Activated T-helper 1 cell treated with anti-CD3 and anti-CD28 coated beads, Interleukin-12 subunit alpha, Interleukin-12 subunit beta, Interleukin-2, Interleukin-4 antibody, amounts not matched to agents 30 ng/mL and 10 ng/mL and 1 ng/mL, durations not matched to agents 14 hours and 24 hours and 36 hours (primary cell): ENCODE data around the gene BZW2. TPM values are rescaled to one million over a fixed set of nuclear protein-coding genes. Genes with fewer than 3 reads are reported as not detected.

Experiments
- DNase-seq: peaks from one replicate; pipeline ENCODE4 v3.0.0; 2021; ENCODE audit warnings: low spot score
- H3K27ac Mint-ChIP-seq: one replicate; pipeline ENCODE4 v1.8.0; 2021; ENCODE audit warnings: mild to moderate bottlenecking, mixed read lengths
- H3K27me3 Mint-ChIP-seq: one replicate; pipeline ENCODE4 v1.8.0; 2022; ENCODE audit warnings: mild to moderate bottlenecking, moderate library complexity, mixed read lengths; ENCODE audit not compliant: insufficient read depth
- H3K36me3 Mint-ChIP-seq: one replicate; pipeline ENCODE4 v1.8.0; 2021; ENCODE audit warnings: low read depth, mixed read lengths
- H3K4me1 Mint-ChIP-seq: one replicate; pipeline ENCODE4 v1.8.0; 2021; ENCODE audit warnings: low read depth, mixed read lengths
- H3K4me3 Mint-ChIP-seq: one replicate; pipeline ENCODE4 v1.8.0; 2021; ENCODE audit warnings: mild to moderate bottlenecking, moderate library complexity, mixed read lengths
- H3K9me3 Mint-ChIP-seq: one replicate; pipeline ENCODE4 v1.8.0; 2021; ENCODE audit warnings: mixed read lengths
- intact Hi-C: fragments of 100-400 bp; cut with micrococcal nuclease; formaldehyde crosslinking; loops from one replicate; pipeline ENCODE4 v1.15.1; 2024
- total RNA-seq: library from RNA; stranded (reverse); gene quantifications from 2 replicates; pipeline ENCODE4 v1.2.3, GENCODE V29; 2022

The BZW2 gene
- total RNA-seq, result 94.3 and 101 TPM in 2 replicates

- Mint-ChIP-seq H3K9me3 (no peaks in the 10 kb centered on the region), H3K27me3 (no peaks in the 10 kb centered on the region), H3K36me3 (peaks cover 28% of the 10 kb centered on the region), H3K4me3 (peak within 1 kb of the TSS; percentile 98), H3K27ac (peak within 1 kb of the TSS; percentile 100), H3K4me1 (peaks cover 60% of the 10 kb centered on the region)
- peak; percentile 93 for DNase-seq
- intact Hi-C loops, result loop anchor here (1.0 to 10.0 kb wide), 9 partner anchors 17 to 1295 kb away; partner anchors contain the start of genes AHR, SNX13 and TSPAN13
These were observed at the start of gene BZW2, which contains the start of gene ANKMY2 for GRCh38 chr7:16645593-16646471. TSS of gene BZW2 (plus strand) at chr7:16646181. CDS start at chr7:16665444, 19,263 bp downstream. TSS of gene ANKMY2 (minus strand) at chr7:16645754. CDS start at chr7:16645573, 181 bp downstream.

GRCh38 chr7:16598015-16598414 is 48.0 kb upstream of the BZW2 start:
- H3K27me3 Mint-ChIP-seq, result no peaks in the 10 kb centered on the region
- H3K27ac Mint-ChIP-seq, result no peak overlapping the region
- DNase-seq, result no peak
- H3K36me3 Mint-ChIP-seq, result peaks cover 4% of the 10 kb centered on the region
- no peaks in the 10 kb centered on the region for H3K9me3 Mint-ChIP-seq
- H3K4me1 Mint-ChIP-seq, result no peaks in the 10 kb centered on the region
- H3K4me3 Mint-ChIP-seq, result no peak overlapping the region
- intact Hi-C loops, result no loop called here

- H3K27ac Mint-ChIP-seq, result no peak overlapping the region
- no peak for DNase-seq
- intact Hi-C loops, result loop anchor here (10.0 kb wide), 1 partner anchor 55 kb away; no protein-coding TSS in a partner anchor
These were observed 46.1 kb upstream of the BZW2 start for GRCh38 chr7:16599860-16600259.

GRCh38 chr7:16603633-16604032 is 42.3 kb upstream of the BZW2 start:
- DNase-seq, result no peak
- Mint-ChIP-seq H3K27me3 (no peaks in the 10 kb centered on the region), H3K4me3 (no peak overlapping the region), H3K9me3 (no peaks in the 10 kb centered on the region), H3K27ac (no peak overlapping the region), H3K4me1 (no peaks in the 10 kb centered on the region), H3K36me3 (peaks cover 15% of the 10 kb centered on the region)
- intact Hi-C loops, result loop anchor here (1.0 to 10.0 kb wide), 2 partner anchors 51 to 315 kb away; no protein-coding TSS in a partner anchor

More at GRCh38 chr7:16599860-16600259, 46.1 kb upstream of the BZW2 start:
- no peaks in the 10 kb centered on the region for H3K9me3 Mint-ChIP-seq
- H3K4me1 Mint-ChIP-seq, result no peaks in the 10 kb centered on the region
- no peaks in the 10 kb centered on the region for H3K27me3 Mint-ChIP-seq
- H3K36me3 Mint-ChIP-seq, result peaks cover 9% of the 10 kb centered on the region
- no peak overlapping the region for H3K4me3 Mint-ChIP-seq

- peaks cover 16% of the 10 kb centered on the region for H3K36me3 Mint-ChIP-seq
- intact Hi-C loops, result loop anchor here (1.0 to 10.0 kb wide), 2 partner anchors 51 to 314 kb away; no protein-coding TSS in a partner anchor
These were observed 41.9 kb upstream of the BZW2 start for GRCh38 chr7:16604054-16604453.

GRCh38 chr7:16606704-16607103 is 39.3 kb upstream of the BZW2 start:
- Mint-ChIP-seq H3K27me3 (no peaks in the 10 kb centered on the region), H3K27ac (no peak overlapping the region), H3K36me3 (peaks cover 25% of the 10 kb centered on the region), H3K9me3 (no peaks in the 10 kb centered on the region), H3K4me3 (no peak overlapping the region), H3K4me1 (peaks cover 10% of the 10 kb centered on the region)
- no peak for DNase-seq
- intact Hi-C loops, result loop anchor here (10.0 kb wide), 1 partner anchor 48 kb away; no protein-coding TSS in a partner anchor

More at GRCh38 chr7:16604054-16604453, 41.9 kb upstream of the BZW2 start:
- H3K27me3 Mint-ChIP-seq, result no peaks in the 10 kb centered on the region
- no peak overlapping the region for H3K4me3 Mint-ChIP-seq
- DNase-seq, result no peak
- no peaks in the 10 kb centered on the region for H3K9me3 Mint-ChIP-seq
- no peak overlapping the region for H3K27ac Mint-ChIP-seq
- no peaks in the 10 kb centered on the region for H3K4me1 Mint-ChIP-seq

- Mint-ChIP-seq H3K27me3 (no peaks in the 10 kb centered on the region), H3K27ac (no peak overlapping the region), H3K4me1 (peaks cover 10% of the 10 kb centered on the region), H3K9me3 (no peaks in the 10 kb centered on the region), H3K4me3 (no peak overlapping the region), H3K36me3 (peaks cover 23% of the 10 kb centered on the region)
- DNase-seq, result no peak
- intact Hi-C loops, result loop anchor here (10.0 kb wide), 1 partner anchor 45 kb away; no protein-coding TSS in a partner anchor
These were observed 36.0 kb upstream of the BZW2 start for GRCh38 chr7:16609842-16610450.

- peaks cover 23% of the 10 kb centered on the region for H3K36me3 Mint-ChIP-seq
- no peak overlapping the region for H3K4me3 Mint-ChIP-seq
- H3K4me1 Mint-ChIP-seq, result peaks cover 10% of the 10 kb centered on the region
- no peak overlapping the region for H3K27ac Mint-ChIP-seq
- H3K27me3 Mint-ChIP-seq, result no peaks in the 10 kb centered on the region
- intact Hi-C loops, result no loop called here
- H3K9me3 Mint-ChIP-seq, result no peaks in the 10 kb centered on the region
- DNase-seq, result no peak
These were observed 34.3 kb upstream of the BZW2 start for GRCh38 chr7:16611711-16612110.

GRCh38 chr7:16615228-16615627 is 30.8 kb upstream of the BZW2 start:
- Mint-ChIP-seq H3K9me3 (no peaks in the 10 kb centered on the region), H3K27me3 (no peaks in the 10 kb centered on the region), H3K36me3 (peaks cover 17% of the 10 kb centered on the region), H3K4me1 (peaks cover 19% of the 10 kb centered on the region), H3K4me3 (no peak overlapping the region), H3K27ac (no peak overlapping the region)
- intact Hi-C loops, result loop anchor here (5.0 kb wide), 1 partner anchor 97 kb away; no protein-coding TSS in a partner anchor
- no peak for DNase-seq

GRCh38 chr7:16616122-16616521 is 29.9 kb upstream of the BZW2 start:
- Mint-ChIP-seq H3K27ac (no peak overlapping the region), H3K4me1 (peaks cover 18% of the 10 kb centered on the region), H3K9me3 (no peaks in the 10 kb centered on the region), H3K4me3 (no peak overlapping the region), H3K27me3 (no peaks in the 10 kb centered on the region), H3K36me3 (peaks cover 14% of the 10 kb centered on the region)
- DNase-seq, result no peak
- intact Hi-C loops, result loop anchor here (5.0 kb wide), 1 partner anchor 96 kb away; no protein-coding TSS in a partner anchor

GRCh38 chr7:16616542-16616941 is 29.4 kb upstream of the BZW2 start:
- Mint-ChIP-seq H3K36me3 (peaks cover 14% of the 10 kb centered on the region), H3K4me3 (no peak overlapping the region), H3K4me1 (peaks cover 18% of the 10 kb centered on the region), H3K27me3 (no peaks in the 10 kb centered on the region), H3K9me3 (no peaks in the 10 kb centered on the region), H3K27ac (no peak overlapping the region)
- DNase-seq, result no peak
- intact Hi-C loops, result loop anchor here (5.0 kb wide), 1 partner anchor 96 kb away; no protein-coding TSS in a partner anchor

- peaks cover 18% of the 10 kb centered on the region for H3K4me1 Mint-ChIP-seq
- no peak for DNase-seq
- intact Hi-C loops, result loop anchor here (1.0 to 10.0 kb wide), 4 partner anchors 25 to 515 kb away; partner anchors contain the start of gene ANKMY2
- peaks cover 12% of the 10 kb centered on the region for H3K36me3 Mint-ChIP-seq
- peak overlapping the region; percentile 44 for H3K4me3 Mint-ChIP-seq
- peak overlapping the region; percentile 72 for H3K27ac Mint-ChIP-seq
- H3K27me3 Mint-ChIP-seq, result no peaks in the 10 kb centered on the region
- no peaks in the 10 kb centered on the region for H3K9me3 Mint-ChIP-seq
These were observed 26.0 kb upstream of the BZW2 start for GRCh38 chr7:16619979-16620408.
